GM21360 (cell line): ENCODE measurements around the gene KRTAP16-1.

Source experiments
- ATAC-seq: cut with Tn5 transposase; IDR thresholded peaks from one replicate; pipeline ENCODE4 v1.9.1; 2021; ENCODE audit warnings: mild to moderate bottlenecking, moderate library complexity; ENCODE audit not compliant: unreplicated experiment

KRTAP16-1 gene

DNA sequence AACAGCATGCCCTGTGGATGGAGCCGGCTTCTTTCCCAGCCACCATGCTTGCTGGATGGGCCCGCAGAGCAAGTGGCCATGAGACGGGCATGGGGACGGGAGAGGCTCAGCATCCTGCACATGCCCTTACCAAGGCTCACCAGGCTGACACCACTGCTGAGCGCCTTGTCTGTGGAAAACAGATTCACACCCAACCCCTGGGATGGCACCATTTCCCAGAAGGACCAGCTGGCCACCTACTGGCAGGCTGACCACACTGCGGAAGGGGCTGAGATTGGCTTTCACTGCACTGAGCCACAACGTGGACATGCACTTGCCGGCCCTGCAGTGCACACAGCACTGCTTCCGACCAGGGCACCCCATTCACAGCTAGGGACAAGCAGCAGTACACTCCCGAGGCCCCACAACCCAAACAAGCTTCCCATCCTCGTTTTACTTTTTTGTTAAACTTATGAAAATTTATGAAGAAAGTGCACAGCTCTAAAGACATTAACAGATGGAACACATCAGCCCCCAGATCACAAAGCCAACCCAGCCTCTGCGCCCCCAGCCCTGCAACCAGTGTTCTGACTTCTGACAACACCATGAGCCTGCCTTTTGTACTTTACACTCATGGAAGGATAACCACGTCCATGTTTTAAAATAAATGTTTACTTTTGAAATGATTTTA, 20.3 kb upstream of the KRTAP16-1 start:
- no peak for ATAC-seq

GRCh38 chr17:41328207-41328606, 19.1 kb upstream of the KRTAP16-1 start:
- ATAC-seq, result no peak

DNA sequence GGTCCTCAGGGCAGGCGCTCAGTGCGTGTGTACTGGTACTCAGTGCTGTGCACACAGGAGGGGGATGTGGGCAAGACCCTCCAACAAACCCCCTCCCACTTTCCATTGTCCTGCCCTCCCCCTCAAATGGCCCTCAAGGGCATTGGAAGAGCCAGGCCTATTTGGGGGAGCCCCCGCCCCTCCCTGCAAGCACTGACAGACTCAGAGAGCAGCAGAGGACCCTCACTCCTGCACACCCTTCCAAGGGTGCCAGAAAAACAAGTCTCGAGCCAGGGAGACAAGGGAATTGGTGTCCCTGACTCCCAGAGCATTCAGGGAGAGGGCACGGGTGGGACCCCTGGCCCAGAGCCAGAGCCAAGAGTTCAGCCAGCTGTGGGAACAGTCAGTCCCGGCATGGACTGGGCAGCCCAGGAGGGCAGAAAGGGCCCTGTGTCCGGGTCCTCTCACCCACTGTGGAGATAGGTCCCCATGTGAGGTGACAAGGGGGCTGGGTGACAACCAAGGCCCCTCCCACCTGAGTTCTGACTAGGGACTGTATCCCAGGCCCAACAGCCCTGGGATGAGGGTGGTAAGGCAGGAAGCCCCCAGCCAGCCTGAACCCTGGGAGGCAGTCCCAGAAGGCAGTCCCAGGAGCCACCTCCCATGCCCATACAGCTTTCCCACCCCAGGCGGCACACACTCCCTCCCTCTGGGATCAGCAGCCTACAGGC, 18.5 kb upstream of the KRTAP16-1 start:
- ATAC-seq, result no peak

- ATAC-seq, result no peak
Measured at GRCh38 chr17:41326173-41327145, 17.4 kb upstream of the KRTAP16-1 start.

- ATAC-seq, result no peak
Measured at GRCh38 chr17:41325611-41326010, 16.5 kb upstream of the KRTAP16-1 start.

DNA sequence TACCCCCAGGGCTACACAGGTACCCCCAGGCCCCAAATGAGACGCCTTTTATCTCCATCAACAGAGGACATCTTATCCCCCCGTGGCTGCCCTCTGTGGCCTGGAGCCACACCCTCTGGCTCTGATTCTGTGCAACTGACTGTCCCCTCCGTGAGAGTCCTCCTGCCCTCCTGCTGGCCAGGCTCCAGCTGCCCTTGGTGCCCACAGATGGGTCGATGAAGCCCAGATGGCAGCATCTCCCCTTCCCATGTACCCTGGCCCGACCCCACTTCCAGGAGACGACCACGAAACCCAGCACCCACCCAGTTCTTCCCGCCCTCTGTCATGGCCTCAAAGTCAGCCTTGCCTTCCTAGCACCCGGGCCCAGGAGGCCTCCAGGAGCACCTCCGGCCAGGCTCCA, 16.0 kb upstream of the KRTAP16-1 start:
- ATAC-seq, result no peak

DNA sequence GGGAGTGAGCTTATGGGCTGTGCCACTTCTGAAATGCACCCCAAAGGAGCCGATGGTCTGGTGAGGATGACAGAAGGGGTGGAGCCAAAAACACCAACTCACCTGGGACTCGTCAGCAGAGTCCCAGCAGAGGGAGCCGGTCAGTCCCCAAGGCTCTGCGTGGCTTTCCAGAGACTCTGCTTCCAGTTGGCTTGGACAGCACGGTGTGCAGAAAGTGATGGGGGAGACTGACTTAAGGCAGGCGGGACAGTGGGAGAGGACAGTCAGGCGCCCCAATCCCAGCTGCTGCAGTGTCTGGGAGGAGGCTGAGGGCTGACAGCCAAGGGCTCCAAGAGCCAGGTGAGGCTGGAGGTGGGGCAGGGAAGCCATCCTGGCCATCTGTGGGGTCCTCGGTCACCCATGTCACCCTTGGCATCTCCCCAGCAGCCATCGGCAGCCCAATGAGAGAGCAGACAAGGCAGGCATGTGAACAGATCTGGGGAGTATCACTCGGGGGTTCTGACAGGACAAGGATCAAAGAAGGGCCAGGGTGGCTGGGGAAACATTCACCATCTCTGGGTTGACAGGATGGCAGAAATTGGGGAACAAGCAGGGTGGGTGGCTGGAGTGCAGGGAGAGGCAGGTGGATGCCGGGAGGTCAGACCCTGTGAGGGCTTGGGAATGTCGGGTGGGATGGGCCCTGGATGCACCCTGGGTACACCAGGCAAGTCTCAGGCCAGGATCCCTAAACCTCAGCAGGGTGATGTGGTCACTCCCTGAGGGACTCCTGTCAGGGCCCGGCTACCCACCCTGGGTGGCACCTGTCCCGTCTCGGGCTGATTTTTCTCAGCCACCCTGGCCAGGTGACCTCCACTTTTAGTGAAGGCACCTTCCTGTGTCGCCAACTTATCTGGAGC, 15.3 kb upstream of the KRTAP16-1 start:
- no peak for ATAC-seq

DNA sequence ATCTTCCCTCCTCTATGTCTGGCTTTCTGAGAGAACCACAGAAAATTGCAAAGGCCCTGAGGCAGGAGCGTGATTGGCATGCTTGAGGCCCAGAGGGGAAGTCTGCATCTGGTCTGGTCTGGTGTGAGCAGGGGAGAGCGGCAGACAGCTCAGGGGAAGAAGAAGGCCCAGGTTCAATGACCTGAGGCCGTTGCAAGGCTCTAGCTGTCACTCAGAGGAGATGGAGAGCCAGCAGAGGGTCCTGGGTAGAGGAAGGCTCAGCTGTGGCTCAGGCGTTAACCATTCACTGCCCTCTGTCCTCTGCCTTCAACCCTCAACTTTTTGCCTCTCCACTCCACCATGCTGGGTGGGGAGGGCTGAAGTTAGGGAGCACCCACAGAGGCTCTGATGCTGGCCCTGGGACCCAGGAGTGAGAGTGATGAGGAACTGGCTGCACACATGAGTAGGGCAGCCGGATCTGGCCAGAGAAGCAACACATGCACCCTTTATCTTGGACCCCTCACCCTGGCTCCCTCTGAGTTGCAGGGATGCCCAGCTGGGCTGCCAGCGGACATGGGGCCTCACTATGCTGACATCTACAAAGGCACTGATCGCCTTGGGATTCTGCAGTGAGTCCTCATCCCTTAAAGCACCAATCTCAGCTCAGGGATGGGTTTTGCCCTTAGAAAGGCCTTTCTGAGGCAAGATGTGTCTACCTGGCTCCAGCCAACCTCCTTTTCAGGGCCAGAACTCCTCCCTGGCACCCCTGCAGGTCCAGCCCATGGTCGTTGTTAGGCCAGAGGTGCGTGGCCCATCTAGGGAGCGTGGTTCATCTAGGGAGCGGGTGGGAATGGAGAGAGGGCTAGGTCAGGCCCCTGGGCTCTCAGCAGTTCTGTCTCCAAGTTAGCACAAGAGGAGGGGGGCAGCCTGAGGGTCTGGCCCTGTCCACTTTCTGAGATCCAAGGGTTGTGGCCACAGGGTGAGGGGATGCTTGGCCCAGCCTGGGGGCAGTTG, 14.1 kb upstream of the KRTAP16-1 start:
- ATAC-seq, result no peak

DNA sequence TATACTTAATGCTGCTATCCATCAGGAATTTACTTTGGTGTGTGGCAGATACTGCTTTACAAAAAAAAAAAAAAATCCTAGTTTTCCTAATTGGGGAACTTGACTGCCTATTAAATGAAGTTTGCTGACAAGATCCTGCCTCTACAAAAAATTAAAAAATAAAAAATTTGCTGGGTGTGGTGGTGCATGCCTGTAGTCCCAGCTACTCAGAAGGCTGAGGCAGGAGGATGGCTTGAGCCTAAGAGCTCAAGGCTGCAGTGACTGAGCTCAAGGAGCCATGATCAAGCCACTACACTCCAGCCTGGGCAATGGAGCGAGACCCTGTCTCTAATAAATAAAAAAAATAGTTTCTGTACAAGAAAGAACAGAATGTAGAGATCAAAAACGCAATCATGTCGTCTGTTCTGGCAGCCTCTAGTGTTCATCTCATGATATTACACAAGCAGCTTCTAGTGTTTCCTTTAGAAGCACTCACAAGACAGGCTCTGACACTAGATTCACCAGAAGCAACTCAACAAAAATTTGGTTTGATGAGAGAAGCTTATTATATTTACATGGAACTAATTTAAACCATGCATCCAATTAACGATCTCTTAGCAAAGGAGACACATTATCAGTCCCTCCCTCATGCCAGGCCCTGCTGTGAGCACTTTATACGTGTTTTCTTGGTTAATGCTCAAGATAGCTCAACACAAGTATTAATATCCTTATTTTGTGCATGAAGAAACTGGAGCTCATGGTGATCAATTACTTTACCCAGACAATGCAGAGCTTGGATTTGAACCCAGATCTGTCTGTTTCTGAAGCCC, 13.2 kb upstream of the KRTAP16-1 start:
- no peak for ATAC-seq

GRCh38 chr17:41318231-41318630, 9.1 kb upstream of the KRTAP16-1 start:
- ATAC-seq, result no peak

DNA sequence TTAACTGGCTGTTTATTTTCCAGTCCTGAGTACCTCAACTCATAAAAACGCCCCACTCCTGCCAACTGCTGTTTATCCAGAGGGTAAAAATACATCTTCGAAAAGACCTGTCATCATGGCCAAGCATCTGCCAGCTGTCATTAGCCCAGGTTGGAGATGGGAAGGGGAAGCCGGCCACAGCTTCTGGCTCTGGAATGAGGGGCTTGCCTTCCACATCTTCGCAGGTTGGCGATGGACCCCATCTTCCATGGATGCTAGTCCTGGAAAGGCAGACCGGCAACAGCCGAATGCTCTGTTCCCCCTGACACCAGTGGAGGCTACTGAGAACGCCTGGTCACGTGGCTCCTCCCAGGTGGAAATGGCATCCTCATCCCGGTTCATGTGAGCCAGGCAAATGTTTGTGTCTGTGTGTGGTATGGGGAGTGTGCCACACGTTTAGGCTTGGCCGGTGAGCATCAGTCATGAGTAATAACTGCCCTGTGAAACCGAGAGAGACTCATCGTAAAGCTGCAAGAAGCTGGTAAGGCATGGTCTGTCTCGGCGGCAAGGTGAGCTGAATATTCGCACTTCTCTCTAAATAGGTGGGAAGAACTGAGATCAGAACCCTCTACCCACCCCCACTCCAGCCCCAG, 6.8 kb upstream of the KRTAP16-1 start:
- ATAC-seq, result no peak

DNA sequence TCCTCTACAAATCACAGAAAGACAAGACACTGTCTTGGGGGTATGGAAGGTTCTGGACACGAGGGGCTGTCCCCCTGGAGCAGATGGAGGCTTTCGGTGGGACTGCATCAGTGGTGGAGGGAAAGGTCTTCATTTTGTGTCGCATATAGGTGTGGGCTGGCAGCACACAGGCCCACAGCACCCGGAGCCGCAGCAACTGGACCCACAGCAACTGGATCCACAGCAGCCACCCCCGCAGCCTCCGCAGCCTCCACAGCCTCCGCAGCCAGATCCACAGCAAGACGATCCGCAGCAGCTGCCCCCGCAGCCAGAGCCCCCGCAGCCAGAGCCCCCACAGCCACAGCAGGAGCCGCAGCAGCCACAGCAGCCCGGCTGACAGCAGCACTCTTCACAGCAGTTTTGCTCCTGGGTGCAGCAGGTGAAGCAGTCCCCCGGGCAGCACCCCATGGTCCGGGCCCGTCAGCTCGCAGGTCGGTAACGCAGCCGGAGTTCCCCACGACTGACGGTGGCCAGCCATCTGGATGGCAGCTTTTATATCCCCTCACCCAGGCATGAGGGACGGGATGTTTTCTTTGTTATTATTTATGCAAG, 6.2 kb upstream of the KRTAP16-1 start, which contains the start of gene KRTAP17-1:
TSS of gene KRTAP17-1 (minus strand) at position 507 of the 591 bp plus-strand sequence. CDS start at position 447, 60 bp downstream.
- no peak for ATAC-seq

DNA sequence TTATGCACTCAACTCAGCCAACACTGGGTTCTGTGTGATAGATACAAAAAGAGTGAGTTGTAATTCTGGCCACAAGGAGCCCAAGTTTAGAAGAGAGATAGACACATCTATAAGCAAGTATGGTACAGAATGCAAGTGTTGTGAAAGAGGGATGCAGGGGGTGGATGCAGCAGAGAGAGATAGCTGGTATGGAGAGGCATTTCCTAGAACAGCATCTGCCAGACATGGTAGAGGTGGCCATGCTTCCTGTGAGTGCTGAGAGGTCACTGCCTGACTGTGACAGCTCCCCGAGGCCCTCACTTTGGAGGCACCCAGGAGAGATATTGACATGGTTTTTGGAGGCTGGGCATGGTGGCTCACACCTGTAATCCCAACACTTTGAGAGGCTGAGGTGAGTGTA, 2.0 kb upstream of the KRTAP16-1 start:
- no peak for ATAC-seq

GRCh38 chr17:41308251-41308917, 725 bp downstream of the KRTAP16-1 start:
- ATAC-seq, result no peak

DNA sequence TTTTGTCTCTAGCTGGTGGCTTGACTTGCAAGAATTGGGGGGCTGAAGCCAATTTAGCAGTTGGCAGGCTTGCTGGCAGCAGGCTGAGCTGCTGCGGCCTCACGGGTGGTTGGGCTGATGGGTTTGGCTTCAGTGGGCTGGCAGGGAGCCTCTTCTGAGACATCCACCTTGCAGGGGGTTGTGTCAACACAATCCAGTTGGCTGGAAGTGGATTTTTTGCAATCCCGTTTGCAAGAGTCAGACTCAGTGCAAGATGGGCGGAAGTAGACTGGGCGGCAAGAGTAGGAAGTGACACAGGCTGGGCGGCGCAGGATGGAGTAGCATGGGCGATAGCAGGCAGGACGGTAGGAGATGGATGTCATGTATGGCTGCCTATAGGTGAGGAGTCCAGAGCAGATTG, 1.5 kb downstream of the KRTAP16-1 start:
- no peak for ATAC-seq

DNA sequence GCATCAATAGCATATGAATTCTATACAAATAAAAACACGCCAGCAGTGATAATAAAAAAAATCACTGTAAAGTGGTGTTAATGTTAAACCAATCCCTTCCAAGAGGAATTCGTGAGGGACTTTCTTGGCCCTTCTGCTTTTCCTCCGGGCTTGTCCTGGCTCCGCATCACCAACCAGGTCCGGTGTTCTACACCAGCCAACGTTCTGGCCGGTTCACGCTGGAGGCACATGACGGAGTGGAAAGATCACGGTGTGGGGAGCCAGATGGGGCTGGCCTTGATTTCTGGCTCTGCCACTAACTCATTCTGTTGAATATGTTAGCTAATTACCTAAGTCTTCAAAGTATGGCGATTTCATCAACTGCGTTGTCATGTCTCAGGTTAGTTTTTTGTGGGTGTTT, 5.0 kb downstream of the KRTAP16-1 start:
- no peak for ATAC-seq

DNA sequence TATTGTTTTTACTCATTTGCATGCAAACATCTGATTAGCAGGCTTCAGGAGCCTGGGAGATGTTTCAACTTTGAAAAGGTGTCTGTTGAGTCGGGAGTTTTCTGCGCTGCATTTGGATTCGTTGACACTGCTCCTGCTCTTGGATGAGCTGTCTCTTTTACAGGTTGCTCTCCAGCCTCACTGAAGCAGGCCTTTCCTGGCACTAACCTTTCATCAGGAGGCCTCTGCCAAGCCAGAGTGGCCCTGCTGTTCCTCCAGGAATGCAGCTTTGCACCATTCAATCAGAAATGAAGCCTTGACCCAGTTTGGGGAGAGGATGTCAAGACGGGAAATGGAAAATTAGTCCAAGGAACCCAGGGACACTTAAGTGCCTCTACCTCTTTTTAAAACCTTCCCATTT, 6.1 kb downstream of the KRTAP16-1 start:
- ATAC-seq, result no peak
